ENCODE results near the gene FBXL14. TPM values are rescaled to one million over a fixed set of nuclear protein-coding genes. Genes with fewer than 3 reads are reported as not detected.
"Not testable (repeated sequence)": the region's sequence is repeated elsewhere in the genome, so short reads cannot be mapped to it uniquely, and the experiment has no call there.

The FBXL14 gene
- total and polyA plus RNA-seq, 8 donors: 3.2 to 14.2 (median 8.7) TPM

GRCh38 chr12:1559676-1560091 is 34.7 kb downstream of the FBXL14 start:
- ATAC-seq: peak in 1 of 4 donors; percentile 74

GRCh38 chr12:1558108-1558507 is 36.3 kb downstream of the FBXL14 start:
- H3K4me3 ChIP-seq; ATAC-seq; DNase-seq; H3K9me3 ChIP-seq; H3K27ac ChIP-seq; H3K4me1 ChIP-seq; FAIRE-seq; intact Hi-C loops (cut with DNase I); H3K36me3 ChIP-seq; H3K27me3 ChIP-seq: not testable (repeated sequence)
- 89 to 94% methylated on average over 14 to 15 of the region's 15 CpGs for WGBS, 2 donors

More at GRCh38 chr12:1559676-1560091, 34.7 kb downstream of the FBXL14 start:
- Histone ChIP-seq H3K4me1 (no peaks in the 10 kb centered on the region), H3K27me3 (no peaks in the 10 kb centered on the region), H3K4me3 (no peak overlapping the region), H3K36me3 (no peaks in the 10 kb centered on the region), H3K9me3 (no peaks in the 10 kb centered on the region), H3K27ac (no peak overlapping the region)
- intact Hi-C loops (cut with DNase I): no loop called here
- WGBS, 2 donors: 60 to 62% methylated on average over 6 of the region's 6 CpGs
- TF ChIP-seq CTCF (IDR thresholded peaks at IDR 0.05): no peak
- FAIRE-seq (no peak), DNase-seq (no peak)

- no peak for ATAC-seq
- 61 to 66% methylated on average over 14 of the region's 14 CpGs for WGBS, 2 donors
- Histone ChIP-seq H3K27ac (no peak overlapping the region), H3K9me3 (no peaks in the 10 kb centered on the region), H3K4me1 (no peaks in the 10 kb centered on the region), H3K36me3 (no peaks in the 10 kb centered on the region), H3K27me3 (no peaks in the 10 kb centered on the region), H3K4me3 (no peak overlapping the region)
- no peak for DNase-seq
- intact Hi-C loops (cut with DNase I): no loop called here
- no peak for TF ChIP-seq CTCF (IDR thresholded peaks at IDR 0.05)
- no peak for FAIRE-seq
Observed at GRCh38 chr12:1553987-1554982, 40.1 kb downstream of the FBXL14 start.

GRCh38 chr12:1553536-1553935 is 40.8 kb downstream of the FBXL14 start:
- H3K36me3 ChIP-seq: no peaks in the 10 kb centered on the region
- H3K27me3 ChIP-seq: no peaks in the 10 kb centered on the region
- no peak for FAIRE-seq
- peak in 1 of 4 donors; percentile 18 for ATAC-seq
- 51 to 56% methylated on average over 14 of the region's 14 CpGs for WGBS, 2 donors
- H3K4me1 ChIP-seq: no peaks in the 10 kb centered on the region
- no peaks in the 10 kb centered on the region for H3K9me3 ChIP-seq
- no peak overlapping the region for H3K27ac ChIP-seq
- DNase-seq: no peak
- H3K4me3 ChIP-seq: no peak overlapping the region
- intact Hi-C loops (cut with DNase I): no loop called here
- no peak for TF ChIP-seq CTCF (IDR thresholded peaks at IDR 0.05)

- Histone ChIP-seq H3K9me3 (no peaks in the 10 kb centered on the region), H3K4me3 (no peak overlapping the region), H3K27ac (no peak overlapping the region), H3K4me1 (no peaks in the 10 kb centered on the region), H3K27me3 (no peaks in the 10 kb centered on the region), H3K36me3 (no peaks in the 10 kb centered on the region)
- TF ChIP-seq CTCF (IDR thresholded peaks at IDR 0.05): no peak
- 63% methylated on average over 12 of the region's 12 CpGs for WGBS, 2 donors
- FAIRE-seq (no peak), DNase-seq (no peak), ATAC-seq (peak in 1 of 4 donors; percentile 29)
- intact Hi-C loops (cut with DNase I): no loop called here
Observed at GRCh38 chr12:1552911-1553491, 41.4 kb downstream of the FBXL14 start.
